HG03135 (cell line): ENCODE data around the gene CHFR.
"Not testable (repeated sequence)": the region's sequence is repeated elsewhere in the genome, so short reads cannot be mapped to it uniquely, and the experiment has no call there.

Experiments used
- ATAC-seq: cut with Tn5 transposase; IDR thresholded peaks from one replicate; pipeline ENCODE4 v1.9.1; 2021; ENCODE audit warnings: mild to moderate bottlenecking, moderate library complexity; ENCODE audit not compliant: unreplicated experiment

CHFR gene

GRCh38 chr12:132842449-132843045, 44.9 kb downstream of the CHFR start:
- no peak for ATAC-seq

DNA sequence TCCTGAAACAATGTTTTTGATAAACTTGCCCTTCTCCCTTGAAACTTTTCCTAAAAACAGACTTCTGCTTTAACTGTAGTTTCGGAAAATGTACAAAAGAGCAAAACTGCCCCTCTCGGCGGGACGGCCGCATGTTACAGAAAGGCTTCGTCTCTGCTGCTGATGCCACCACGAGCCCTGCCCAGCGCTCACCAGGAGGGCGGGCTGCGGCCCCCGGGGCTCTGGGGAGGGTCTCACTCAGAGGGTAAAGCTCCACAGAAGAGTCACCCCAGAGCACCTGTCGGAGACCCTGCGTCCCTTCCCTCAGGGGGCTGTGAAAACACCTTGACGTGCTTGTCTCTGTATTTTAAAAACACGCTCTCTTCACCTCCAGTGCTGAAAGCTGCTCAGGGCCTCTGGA, 46.3 kb downstream of the CHFR start:
- no peak for ATAC-seq

GRCh38 chr12:132840536-132840935, 46.9 kb downstream of the CHFR start:
- no peak for ATAC-seq

- ATAC-seq: no peak
Observed at GRCh38 chr12:132839558-132840235, 47.7 kb downstream of the CHFR start.

DNA sequence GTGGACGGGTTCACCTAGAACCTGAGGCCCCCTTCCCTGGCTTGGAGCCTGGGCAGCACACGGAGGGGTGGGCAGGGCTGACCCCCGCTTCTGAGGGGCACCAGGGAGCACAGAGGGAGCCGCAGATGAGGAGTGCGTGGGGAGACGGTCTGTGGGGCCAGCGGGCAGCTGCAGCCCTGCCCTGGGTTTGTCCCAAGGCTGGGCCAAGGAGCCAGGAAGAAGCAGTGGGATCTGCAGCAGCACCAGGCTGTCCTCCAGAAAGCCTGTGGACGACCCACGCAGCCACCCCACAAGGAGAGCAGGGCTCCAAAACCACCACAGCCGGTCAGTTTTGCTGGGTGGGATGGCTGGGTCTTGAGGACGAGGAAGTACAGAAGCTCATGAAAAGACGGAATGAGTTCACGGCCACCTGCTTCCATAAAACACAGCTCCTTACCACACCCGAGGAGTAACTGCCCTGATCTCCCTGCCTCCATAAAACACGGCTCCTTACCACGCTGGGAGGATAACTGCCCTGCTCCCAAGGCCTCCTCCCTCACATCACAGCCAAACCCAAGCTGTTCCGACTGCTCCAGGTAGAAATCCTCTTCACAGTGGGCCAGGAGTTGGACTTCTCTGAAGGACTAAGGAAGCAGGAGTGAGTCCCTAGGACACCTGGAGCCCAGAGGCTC, 48.9 kb downstream of the CHFR start:
- no peak for ATAC-seq

DNA sequence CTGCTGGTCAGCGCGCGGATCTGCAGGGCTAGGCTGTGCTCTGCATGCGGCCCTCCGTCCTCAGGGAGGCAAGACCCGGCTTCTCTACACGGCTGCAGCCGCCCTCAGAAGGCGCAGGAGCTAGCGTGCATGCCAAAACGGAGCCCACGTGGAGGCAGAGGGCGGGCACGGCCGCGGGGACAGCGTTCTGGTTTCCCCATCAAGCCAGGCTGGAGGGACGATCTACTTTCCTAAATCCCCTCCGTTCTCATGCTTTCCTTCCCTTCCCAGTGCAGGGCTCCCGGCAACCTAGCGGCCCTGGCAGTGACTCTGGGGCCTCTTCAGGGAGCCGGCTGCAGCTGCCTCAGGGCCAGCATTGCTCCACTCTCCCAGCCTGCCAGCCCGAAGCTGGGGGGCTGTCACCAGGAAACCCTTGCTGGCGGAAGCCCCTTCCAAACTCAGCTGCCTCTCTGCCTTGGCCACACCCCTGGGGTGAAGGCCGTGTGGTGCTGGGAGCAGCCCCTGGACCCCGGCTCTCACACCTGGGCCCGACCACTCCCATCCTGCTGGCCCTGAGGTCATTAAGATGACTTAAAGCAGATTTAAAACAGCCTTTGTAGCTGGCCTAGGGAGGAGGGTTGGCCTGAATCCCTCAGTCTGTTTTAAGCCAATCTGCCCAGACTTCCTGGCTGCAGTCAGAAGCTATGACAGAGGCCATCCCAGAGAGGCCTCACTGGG, 49.6 kb downstream of the CHFR start:
- no peak for ATAC-seq

DNA sequence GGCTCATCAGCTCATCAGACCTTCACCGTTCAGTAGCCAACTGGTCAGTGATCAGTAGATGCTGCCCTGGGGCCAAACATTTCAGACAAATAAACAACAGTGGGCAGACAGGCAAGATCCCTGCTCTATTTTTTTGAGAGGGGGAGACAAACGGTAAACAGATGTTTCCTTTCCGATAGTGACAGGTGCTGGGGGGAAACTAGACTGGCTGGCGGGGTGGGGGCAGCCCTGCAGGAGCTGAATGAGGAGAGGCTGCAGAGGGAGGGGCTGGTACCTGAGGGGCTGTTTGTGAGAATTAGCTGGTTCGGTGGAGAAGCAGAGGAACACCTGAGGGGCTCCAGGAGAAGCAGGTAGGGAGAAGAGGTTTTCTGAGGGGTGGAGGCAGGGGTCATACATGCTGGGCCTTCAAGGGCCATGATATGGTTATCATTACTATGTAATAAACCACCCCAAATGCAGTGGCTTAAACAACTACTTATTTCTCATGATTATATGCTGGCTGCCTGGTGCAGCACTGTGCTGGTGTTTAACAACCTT, 50.5 kb downstream of the CHFR start:
- ATAC-seq: no peak

GRCh38 chr12:132836230-132836629, 51.2 kb downstream of the CHFR start:
- ATAC-seq: not testable (repeated sequence)

GRCh38 chr12:132835076-132836025, 52.1 kb downstream of the CHFR start:
- no peak for ATAC-seq

GRCh38 chr12:132834181-132834711, 53.2 kb downstream of the CHFR start:
- no peak for ATAC-seq

DNA sequence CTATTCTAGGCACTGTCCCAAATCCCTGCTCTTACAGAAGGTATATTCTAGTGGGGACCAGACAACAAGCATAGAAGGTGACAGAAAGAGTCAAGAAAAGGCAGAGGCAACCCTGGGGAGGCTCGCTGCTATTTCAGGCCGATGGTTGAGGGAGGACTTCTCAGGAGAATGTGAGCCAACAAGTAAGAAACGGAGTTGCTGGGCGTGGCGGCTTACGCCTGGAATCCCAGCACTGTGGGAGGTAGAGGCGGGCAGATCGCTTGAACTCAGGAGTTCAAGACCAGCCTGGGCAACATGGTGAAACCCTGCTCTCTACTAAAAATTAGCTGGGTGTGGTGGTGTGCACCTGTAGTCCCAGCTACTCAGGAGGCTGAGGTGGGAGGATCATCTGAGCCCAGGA, 54.1 kb downstream of the CHFR start:
- ATAC-seq: no peak

DNA sequence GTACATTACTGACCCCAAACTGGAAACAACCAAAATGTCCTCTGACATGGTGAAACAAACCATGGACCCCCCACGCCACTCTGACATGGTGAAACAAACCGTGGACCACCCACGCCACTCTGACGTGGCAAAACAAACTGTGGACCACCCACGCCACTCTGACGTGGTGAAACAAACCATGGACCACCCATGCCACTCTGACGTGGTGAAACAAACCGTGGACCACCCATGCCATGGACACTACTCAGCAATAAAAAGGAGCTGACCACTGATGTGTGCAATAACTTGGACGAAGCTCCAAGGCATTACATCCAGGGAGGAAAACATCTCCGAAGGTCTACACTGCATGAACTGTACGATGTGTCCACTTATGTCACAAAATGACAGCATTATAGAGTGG, 55.6 kb downstream of the CHFR start:
- no peak for ATAC-seq

GRCh38 chr12:132828706-132829534, 58.5 kb downstream of the CHFR start, which contains the start of gene GOLGA3:
TSS of gene GOLGA3 (minus strand) at chr12:132828869. CDS start at chr12:132822128, 6,741 bp downstream.
- peak; percentile 92 for ATAC-seq

DNA sequence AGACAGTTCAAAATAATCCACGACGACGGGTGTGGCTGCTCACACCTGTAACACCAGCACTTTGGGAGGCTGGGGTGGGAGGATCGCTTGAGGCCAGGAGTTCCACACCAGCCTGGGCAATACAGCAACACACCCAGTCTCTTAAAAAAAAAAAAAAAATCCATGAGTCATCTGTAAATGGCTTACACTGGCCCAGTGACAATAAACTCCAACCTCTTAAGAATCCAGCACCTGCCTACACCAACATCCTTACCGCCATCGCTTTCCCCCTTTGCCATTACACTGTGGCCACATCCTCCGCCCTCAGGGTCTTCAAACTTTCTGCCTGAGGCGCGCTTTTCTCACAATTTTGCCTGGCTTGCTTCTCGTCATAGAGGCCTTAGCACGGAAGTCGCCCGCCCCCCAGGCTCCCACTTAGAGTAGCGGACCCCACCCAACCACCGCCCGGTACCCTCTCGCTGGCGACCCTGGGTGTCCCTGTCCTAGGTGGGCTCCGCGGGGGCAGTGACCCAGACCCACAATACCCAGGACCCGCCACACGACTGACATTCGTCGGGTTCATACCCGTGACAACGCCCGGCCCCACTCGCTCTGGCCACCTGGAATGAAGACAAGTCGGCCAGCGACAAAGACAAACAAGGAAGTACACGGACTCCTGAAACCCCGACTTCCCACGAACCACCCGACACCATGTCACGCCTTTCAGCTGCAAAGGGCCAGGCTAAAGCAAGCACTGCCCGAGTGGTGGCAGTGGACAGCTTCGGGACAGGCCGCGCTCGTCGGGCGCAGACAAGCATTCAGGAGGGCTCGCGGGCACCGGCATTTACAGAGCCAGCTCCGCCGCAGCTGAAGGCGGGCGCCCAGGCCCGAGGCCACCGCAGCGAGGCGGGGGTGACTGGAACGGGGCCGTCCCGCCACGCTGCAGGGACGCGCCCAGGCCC, 59.4 kb downstream of the CHFR start:
- peak; percentile 24 for ATAC-seq

DNA sequence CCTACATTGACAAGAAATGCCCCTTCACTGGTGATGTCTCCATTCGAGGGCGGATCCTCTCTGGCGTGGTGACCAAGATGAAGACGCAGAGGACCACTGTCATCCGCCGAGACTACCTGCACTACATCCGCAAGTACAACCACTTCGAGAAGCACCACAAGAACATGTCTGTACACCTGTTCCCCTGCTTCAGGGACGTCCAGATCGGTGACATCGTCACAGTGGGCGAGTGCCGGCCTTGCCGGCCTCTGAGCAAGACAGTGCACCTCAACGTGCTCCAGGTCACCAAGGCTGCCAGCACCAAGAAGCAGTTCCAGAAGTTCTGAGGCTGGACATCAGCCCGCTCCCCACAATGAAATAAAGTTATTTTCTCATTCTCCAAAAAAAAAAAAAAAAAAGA, 61.5 kb downstream of the CHFR start:
- no peak for ATAC-seq

DNA sequence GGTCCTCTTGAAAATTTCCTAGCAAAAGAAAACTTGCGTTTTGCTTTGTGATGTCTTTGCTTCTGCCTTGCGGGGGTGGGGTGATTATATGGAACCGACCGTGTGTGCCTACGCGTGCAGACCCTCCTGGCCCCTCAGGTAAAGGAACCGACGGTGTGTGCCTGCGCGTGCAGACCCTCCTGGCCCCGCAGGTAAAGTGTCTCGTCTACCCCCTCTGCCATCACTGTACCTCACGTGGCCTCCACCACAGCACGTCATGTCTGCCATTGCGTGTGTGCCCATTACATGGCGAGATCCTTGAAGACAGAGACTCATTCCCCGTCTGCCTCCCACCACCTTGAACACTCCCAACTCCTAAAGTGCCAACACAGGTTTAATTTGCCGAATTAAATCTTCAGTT, 62.3 kb downstream of the CHFR start:
- no peak for ATAC-seq

- ATAC-seq: no peak
Observed at GRCh38 chr12:132824053-132824452, 63.4 kb downstream of the CHFR start.

- ATAC-seq: no peak
Observed at GRCh38 chr12:132818562-132818961, 68.8 kb downstream of the CHFR start.
